ENCODE measurements around the gene OGT. TPM values are rescaled to one million over a fixed set of nuclear protein-coding genes. Genes with fewer than 3 reads are reported as not detected.

OGT gene
- total RNA-seq, 4 donors from 2014 or later = 168 to 233 (median 191) TPM

DNA sequence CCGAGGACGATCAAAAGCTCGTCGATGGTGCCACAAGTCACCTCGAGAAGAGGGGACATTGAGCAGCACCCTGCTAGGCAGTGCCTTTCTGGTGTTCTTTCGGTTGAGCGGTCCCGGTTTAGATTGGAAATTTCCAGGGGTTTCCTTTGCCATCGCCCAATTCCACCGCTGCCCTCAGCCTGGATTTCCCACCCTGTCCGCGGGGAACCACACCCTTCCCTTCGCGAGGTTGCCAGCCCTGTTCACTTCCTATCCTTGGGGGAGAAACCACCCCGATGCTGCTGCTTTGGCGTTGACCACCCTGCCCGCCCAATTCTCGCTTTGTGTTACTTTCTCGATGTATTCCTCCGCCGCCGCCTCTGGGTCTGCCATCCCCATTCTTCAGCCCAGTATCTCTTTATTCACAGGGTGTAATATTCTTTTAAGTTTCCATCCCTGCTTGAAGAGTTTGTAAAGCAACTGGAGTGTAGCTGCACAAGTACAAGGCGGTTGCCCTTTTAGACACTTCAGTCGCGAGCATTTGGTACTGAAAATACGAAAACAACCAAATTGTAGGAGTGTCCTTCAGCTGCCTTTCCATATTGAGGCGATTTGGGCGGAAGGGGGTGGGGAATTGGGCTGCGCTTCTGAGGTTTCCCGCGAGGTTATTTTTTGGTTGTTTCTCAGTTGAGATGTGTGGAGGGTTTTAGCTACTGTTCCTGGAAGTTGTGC lies 1.1 kb downstream of the OGT start:
- no peak for TF ChIP-seq CTCF (IDR thresholded peaks at IDR 0.05; ENCODE audit: low read depth)

GRCh38 chrX:71534773-71535544 lies 2.1 kb downstream of the OGT start:
- TF ChIP-seq CTCF (IDR thresholded peaks at IDR 0.05; ENCODE audit: low read depth) = no peak

GRCh38 chrX:71536285-71536684 lies 3.4 kb downstream of the OGT start:
- TF ChIP-seq CTCF (IDR thresholded peaks at IDR 0.05; ENCODE audit: low read depth) = no peak

- no peak for TF ChIP-seq CTCF (IDR thresholded peaks at IDR 0.05; ENCODE audit: low read depth)
These were observed 4.8 kb downstream of the OGT start for GRCh38 chrX:71537743-71538142.

DNA sequence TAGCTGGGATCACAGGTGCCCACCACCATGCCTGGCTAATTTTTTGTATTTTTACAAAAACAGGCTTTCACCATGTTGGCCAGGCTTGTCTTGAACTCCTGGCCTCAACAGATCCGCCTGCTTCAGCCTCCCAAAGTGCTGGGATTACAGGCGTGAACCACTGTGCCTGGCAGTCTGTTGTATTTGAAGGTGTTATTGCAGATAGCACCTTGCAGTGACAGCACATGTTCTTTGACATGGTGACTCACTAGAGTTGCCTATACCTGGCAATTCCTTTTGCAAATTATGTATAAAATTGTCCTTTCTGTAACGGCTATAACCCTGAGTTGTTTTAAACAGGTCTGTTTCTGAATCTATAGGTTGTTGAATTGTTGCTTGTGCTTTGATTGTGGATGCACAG lies 7.9 kb downstream of the OGT start:
- TF ChIP-seq CTCF (IDR thresholded peaks at IDR 0.05; ENCODE audit: low read depth) = no peak

DNA sequence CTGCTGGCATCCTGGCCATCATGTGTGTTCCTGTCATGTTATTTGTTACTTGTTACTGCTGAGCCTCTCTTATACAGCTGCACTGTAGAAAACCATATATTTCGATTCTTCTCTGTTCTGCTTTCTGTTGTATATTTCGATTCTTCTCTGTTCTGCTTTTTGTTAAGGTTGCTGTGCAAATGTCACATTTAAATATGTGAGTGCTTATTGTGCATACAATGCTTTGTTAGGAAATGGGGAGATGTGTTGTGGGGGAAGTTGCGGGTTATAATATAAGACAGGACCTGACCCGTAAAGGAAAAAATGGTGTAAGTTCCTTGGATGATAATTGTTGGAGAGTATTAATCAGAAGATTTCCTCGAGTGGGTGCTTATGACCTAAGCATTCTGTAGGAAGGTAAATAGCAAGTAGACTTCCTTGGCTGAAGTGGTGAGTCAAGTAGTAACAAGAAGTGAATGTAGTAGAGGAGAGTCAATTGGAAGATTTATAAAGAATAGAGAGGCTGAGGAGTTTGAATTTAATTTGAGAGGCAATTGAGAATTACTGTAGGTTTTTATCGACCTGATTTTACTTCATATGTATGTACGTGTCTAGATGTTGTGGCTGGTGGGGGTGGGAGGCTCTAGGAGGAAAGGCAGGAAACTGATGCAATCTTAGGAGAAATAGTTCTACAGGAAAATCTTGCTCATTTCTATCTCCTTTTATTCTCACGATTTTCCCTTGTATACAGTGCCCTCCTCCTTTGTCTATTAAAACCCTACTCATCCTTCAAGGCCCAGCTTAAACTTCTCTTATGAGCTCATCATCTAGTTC lies 8.5 kb downstream of the OGT start:
- TF ChIP-seq CTCF (IDR thresholded peaks at IDR 0.05; ENCODE audit: low read depth) = no peak

DNA sequence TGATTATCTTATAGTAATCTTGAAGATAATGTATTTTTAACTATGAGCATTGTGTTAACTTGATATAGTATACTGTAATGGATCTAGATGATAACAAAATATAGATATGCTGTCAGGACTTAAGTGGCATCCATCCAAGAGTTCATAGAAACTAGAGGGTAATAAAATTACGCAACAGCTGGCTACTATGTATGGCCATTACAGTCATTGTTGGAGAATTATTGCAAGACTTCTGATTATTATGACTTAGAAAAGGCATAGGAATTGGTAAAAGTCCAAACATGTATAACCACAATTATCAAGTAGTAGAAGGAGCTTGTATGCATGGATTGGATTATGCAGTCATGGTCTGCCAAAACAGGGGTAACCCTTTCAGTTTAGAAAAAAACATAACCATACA lies 9.5 kb downstream of the OGT start:
- no peak for TF ChIP-seq CTCF (IDR thresholded peaks at IDR 0.05; ENCODE audit: low read depth)
